K562 (cell line): Measurements from ENCODE around the gene HSPB7. TPM values are rescaled to one million over a fixed set of nuclear protein-coding genes. Genes with fewer than 3 reads are reported as not detected.

ENCODE experiments used
- ATAC-seq: fragments of 200-7000 bp; cut with Tn5 transposase; 3 replicates; pipeline ENCODE4 v1.9.1; 2020; ENCODE audit warnings: moderate library complexity
- BruUV-seq: library from RNA; stranded (reverse); fragments of 400-500 nt; replicated peaks from 2 replicates; lab custom pipeline; 2021; lab: Mats Ljungman, UMichigan
- CTCF ChIA-PET: fragments of 300-600 bp; formaldehyde crosslinking; extraction: SDS; loops from one replicate; lab custom pipeline; 2021; ENCODE audit warnings: low intra/inter-chr PET ratio; lab: Yijun Ruan, JAX
- POLR2A ChIA-PET: fragments of 300-600, 350-650 bp; sonication (Branson Sonifier 250); formaldehyde crosslinking; extraction: SDS; loops from one replicate; lab custom pipeline; 2021; ENCODE audit warnings: antibody characterized with exemption, inconsistent platforms; lab: Yijun Ruan, JAX
- DNase-seq, 4 experiments: peaks; one replicate each; pipeline versions ENCODE4 v3.0.0 to v3.0.0-alpha.2; 2011 to 2018; ENCODE audit warnings: low spot score in 3 of 4, mixed read lengths in 3 of 4; ENCODE audit errors: extremely low read depth in 1 of 4
- FAIRE-seq: peaks from 2 replicates; lab custom pipeline; 2011; peaks lifted over from hg19 to GRCh38; lab: Jason Lieb, UNC
- H2AFZ ChIP-seq: 2 replicates; pipeline ENCODE4 v1.6.0; 2011; ENCODE audit warnings: low read depth, low read length, control low read depth, inconsistent platforms
- H3K27ac ChIP-seq: fragments of 200-600 bp; 3 replicates; pipeline ENCODE4 v1.8.0; 2011; ENCODE audit warnings: low read depth, mild to moderate bottlenecking, control low read depth, inconsistent platforms, low read length, moderate library complexity, mixed read lengths; ENCODE audit errors: extremely low read depth
- H3K27me3 ChIP-seq, 2 experiments: fragments of 300-600 bp in 1 of 2; 2 replicates in 1 of 2; 3 replicates in 1 of 2; pipeline versions ENCODE4 v1.6.0 to v1.8.0; 2011; ENCODE audit warnings: inconsistent platforms in 2 of 2, low read length in 2 of 2, mild to moderate bottlenecking in 1 of 2, mixed read lengths in 1 of 2, moderate library complexity in 1 of 2; ENCODE audit not compliant: control insufficient read depth in 2 of 2, insufficient read depth in 2 of 2
- H3K36me3 ChIP-seq: fragments of 300-600 bp; 3 replicates; pipeline ENCODE4 v1.8.0; 2011; ENCODE audit warnings: mild to moderate bottlenecking, low read length, inconsistent platforms; ENCODE audit not compliant: control insufficient read depth, insufficient read depth
- H3K4me1 ChIP-seq, 2 experiments: fragments of 200-600 bp in 1 of 2; replicated peaks in 1 of 2; 2 replicates in 1 of 2; 3 replicates in 1 of 2; pipeline versions ENCODE4 v1.5.1 to v1.8.0; 2011; ENCODE audit warnings: inconsistent platforms in 2 of 2, low read length in 2 of 2, mild to moderate bottlenecking in 1 of 2, mixed read lengths in 1 of 2, moderate library complexity in 1 of 2; ENCODE audit not compliant: control insufficient read depth in 2 of 2, insufficient read depth in 2 of 2
- H3K4me2 ChIP-seq: 2 replicates; pipeline ENCODE4 v1.6.1; 2011; ENCODE audit warnings: low read length, control low read depth, inconsistent platforms, mixed read lengths; ENCODE audit not compliant: insufficient read depth
- H3K4me3 ChIP-seq: fragments of 200-600 bp; sonication (generic), shearing (Covaris generic); 2 replicates; pipeline ENCODE4 v1.5.1; 2016; ENCODE audit warnings: control low read depth, inconsistent platforms
- H3K79me2 ChIP-seq: fragments of 200-600 bp; 3 replicates; pipeline ENCODE4 v1.8.0; 2011; ENCODE audit warnings: low read length, inconsistent platforms; ENCODE audit not compliant: control insufficient read depth, insufficient read depth
- H3K9ac ChIP-seq, 2 experiments: 2 replicates each; pipeline versions ENCODE4 v1.6.0 to v1.6.1; 2011; ENCODE audit warnings: low read depth in 2 of 2, low read length in 2 of 2, control low read depth in 1 of 2, inconsistent platforms in 1 of 2, mild to moderate bottlenecking in 1 of 2, mixed read lengths in 1 of 2; ENCODE audit not compliant: insufficient read depth in 1 of 2
- H3K9me1 ChIP-seq: one replicate; pipeline ENCODE4 v1.6.0; 2011; ENCODE audit warnings: inconsistent platforms, mild to moderate bottlenecking, low read length, moderate library complexity; ENCODE audit not compliant: control insufficient read depth, insufficient read depth
- H3K9me3 ChIP-seq: replicated peaks from 2 replicates; pipeline ENCODE4 v1.5.1; 2011; ENCODE audit warnings: low read depth, low read length, inconsistent platforms; ENCODE audit not compliant: control insufficient read depth, insufficient read depth
- H4K20me1 ChIP-seq: replicated peaks from 2 replicates; pipeline ENCODE4 v1.6.1; 2011; ENCODE audit warnings: low read length, inconsistent platforms, mixed read lengths; ENCODE audit not compliant: control insufficient read depth, insufficient read depth
- BCOR ChIP-seq: fragments of 450-650 bp; IDR thresholded peaks from 2 replicates; pipeline ENCODE4 v1.6.1; 2016
- CBX3 ChIP-seq, 2 experiments: IDR thresholded peaks; 1 replicate in 1 of 2; 2 replicates in 1 of 2; pipeline ENCODE4 v1.6.1; 2012; ENCODE audit warnings: inconsistent platforms in 2 of 2, low read length in 2 of 2, borderline replicate concordance in 1 of 2, control low read depth in 1 of 2
- ESRRA ChIP-seq: fragments of 450-650 bp; IDR thresholded peaks from 2 replicates; pipeline ENCODE4 v1.6.1; 2014; ENCODE audit warnings: low read depth, mild to moderate bottlenecking, moderate library complexity, borderline replicate concordance
- HDAC2 ChIP-seq: fragments of 450-650 bp; IDR thresholded peaks from 2 replicates; pipeline ENCODE4 v1.6.1; 2016; ENCODE audit warnings: mild to moderate bottlenecking
- NFIC ChIP-seq: fragments of 450-650 bp; IDR thresholded peaks from 2 replicates; pipeline ENCODE4 v1.6.1; 2017; ENCODE audit warnings: mild to moderate bottlenecking, inconsistent platforms
- NFIX ChIP-seq: fragments of 250-450 bp; sonication (Bioruptor Pico); IDR thresholded peaks from 2 replicates; pipeline ENCODE4 v1.4.0; 2020; ENCODE audit warnings: low read depth, mild to moderate bottlenecking, moderate library complexity
- POLR2H ChIP-seq: IDR thresholded peaks from 2 replicates; pipeline ENCODE4 v1.6.1; 2016; ENCODE audit warnings: missing genetic modification characterization, low read depth, mild to moderate bottlenecking, control low read depth, missing compliant biosample characterization, moderate library complexity
- RBM25 ChIP-seq: fragments of 200-400 bp; formaldehyde crosslinking; IDR thresholded peaks from 2 replicates; pipeline ENCODE4 v1.6.1; 2018; ENCODE audit warnings: low read length, low read depth, moderate library complexity; ENCODE audit not compliant: severe bottlenecking
- RCOR1 ChIP-seq, 2 experiments: IDR thresholded peaks; 2 replicates each; pipeline ENCODE4 v1.6.1; 2012; ENCODE audit warnings: low read depth in 2 of 2, low read length in 2 of 2, borderline replicate concordance in 1 of 2, improper control_type of control experiment in 1 of 2
- SMARCA5 ChIP-seq: fragments of 450-650 bp; IDR thresholded peaks from 2 replicates; pipeline ENCODE4 v1.6.1; 2016
- ZFP36 ChIP-seq: fragments of 150-350 bp; IDR thresholded peaks from 2 replicates; pipeline ENCODE4 v1.6.1; 2018; ENCODE audit warnings: low read length, low read depth; ENCODE audit not compliant: partially characterized antibody
- WGBS: fragments of 100-300 bp; shearing (Covaris generic); methylation state at CpG from one replicate; pipeline ENCODE4 v1.1.6; 2016; ENCODE audit warnings: low coverage, mixed read lengths; ENCODE audit not compliant: insufficient coverage; ENCODE audit errors: missing lambda C conversion rate; 5-methylcytosine and 5-hydroxymethylcytosine counted together
- in situ Hi-C: fragments of 300-500 bp; cut with MboI; formaldehyde crosslinking; loops from 4 replicates; pipeline ENCODE4 v1.15.0; 2018; ENCODE audit warnings: inconsistent platforms, mixed read lengths
- intact Hi-C: fragments of 100-400 bp; cut with micrococcal nuclease; formaldehyde crosslinking; loops from 2 replicates; pipeline ENCODE4 v1.14.2; 2022
- polyA plus RNA-seq, 8 experiments: library from polyadenylated mRNA; depleted of rRNA in 4 of 8; stranded (reverse) in 5 of 8; unstranded in 3 of 8; fragments of >200 nt; fragmentation: Nextera tagmentation in 2 of 8; fragmentation: Illumina TruSeq in 1 of 8; extraction: Ambion mirVana in 2 of 8; extraction: Trizol in 1 of 8; gene quantifications; 2 replicates each; pipeline versions ENCODE4 v1.2.1 to v1.2.3, GENCODE V29; 2011 to 2014; ENCODE audit warnings: inconsistent platforms in 1 of 8, missing spikeins in 1 of 8
- total RNA-seq, 7 experiments: library from RNA; depleted of rRNA in 6 of 7; stranded (reverse); fragments of >200 nt in 6 of 7; fragmentation: Illumina TruSeq in 2 of 7; extraction: Trizol in 2 of 7; gene quantifications; 2 replicates each; pipeline versions ENCODE4 v1.2.1 to v1.2.3, GENCODE V29; 2011 to 2021; ENCODE audit warnings: low replicate concordance in 1 of 7
- TF ChIP-seq, protein P1 (sequence below): fragments of 250-450 bp; sonication (Bioruptor Pico); IDR thresholded peaks from 2 replicates; pipeline ENCODE4 v1.5.0; 2021; ENCODE audit warnings: mild to moderate bottlenecking, borderline replicate concordance
- TF ChIP-seq, protein P2 (sequence below): fragments of 250-450 bp; sonication (Bioruptor Pico); IDR thresholded peaks from 2 replicates; pipeline ENCODE4 v1.4.0; 2020; ENCODE audit warnings: mild to moderate bottlenecking, moderate library complexity, borderline replicate concordance
- TF ChIP-seq, protein P3 (sequence below), 2 experiments: IDR thresholded peaks in 1 of 2; conservative IDR thresholded peaks in 1 of 2; 2 replicates each; pipeline ENCODE4 v1.6.1; 2016; ENCODE audit warnings: low read depth in 2 of 2, mild to moderate bottlenecking in 1 of 2, missing compliant biosample characterization in 1 of 2, missing genetic modification characterization in 1 of 2, moderate library complexity in 1 of 2

Gene HSPB7
- total and polyA plus RNA-seq, 9 of the 15 experiments (the other 6 are each of a cell fraction or from before 2014, with no cell fraction given): 0.05 to 0.19 (median 0.07) TPM; not detected in 6

DNA sequence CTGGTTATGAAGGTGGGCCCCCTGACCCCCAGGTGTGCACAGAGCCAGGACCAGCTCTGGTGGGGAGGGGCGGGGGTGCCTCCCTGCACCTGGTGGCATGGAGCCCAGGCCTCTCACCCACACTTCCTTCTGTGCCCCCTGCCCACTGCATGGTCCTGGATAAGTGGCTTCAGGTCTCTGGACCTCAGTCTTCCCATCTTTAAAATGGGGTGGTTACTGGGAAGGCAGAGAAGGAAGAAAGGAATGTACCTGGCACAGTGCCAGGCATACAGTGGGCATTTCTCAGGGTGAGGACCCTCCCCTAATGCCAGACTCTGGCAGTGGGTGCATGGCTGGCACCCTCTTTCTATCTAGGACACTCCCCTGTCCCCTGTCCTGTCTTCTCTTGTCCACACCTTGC is 11.4 kb upstream of the HSPB7 start:
- H3K4me3 ChIP-seq: no peak overlapping the region
- H3K36me3 ChIP-seq: no peaks in the 10 kb centered on the region
- ChIA-PET POLR2A (no interaction called here), CTCF (no interaction called here)
- in situ Hi-C loops: no loop called here
- DNase-seq (no peak), ATAC-seq (no peak), FAIRE-seq (no peak)
- no peaks in the 10 kb centered on the region for H4K20me1 ChIP-seq
- H3K4me2 ChIP-seq: no peak overlapping the region
- H3K9ac ChIP-seq: no peak overlapping the region
- H3K9me1 ChIP-seq: no peaks in the 10 kb centered on the region
- intact Hi-C loops: no loop called here
- no peaks in the 10 kb centered on the region for H3K9me3 ChIP-seq
- no TSS peak for BruUV-seq
- peaks cover 12 to 52% of the 10 kb centered on the region in 2 experiments; a peak in 4 of 5 replicates for H3K4me1 ChIP-seq
- no peak overlapping the region for H3K27ac ChIP-seq
- no peaks in the 10 kb centered on the region for H3K79me2 ChIP-seq
- peaks cover 0 to 9% of the 10 kb centered on the region in 2 experiments; a peak in 1 of 5 replicates for H3K27me3 ChIP-seq
- 33% methylated on average over 1 of the region's 1 CpG for WGBS
- H2AFZ ChIP-seq: no peak overlapping the region
- TF ChIP-seq ESRRA (0 out of 2 replicates have a peak, but pooled peaks have one; percentile 27), POLR2H (tag) (no peak), NFIC (peak; percentile 98), CBX3 (IDR thresholded peaks at IDR 0.05; ENCODE audit: borderline replicate concordance in 1 of 2, low read length in 2 of 2) (0 out of 3 replicates have a peak, but pooled peaks of 1 of the 2 experiments have one; percentile 28), RCOR1 (IDR thresholded peaks at IDR 0.05; ENCODE audit: borderline replicate concordance in 1 of 2, low read depth in 2 of 2, low read length in 2 of 2) (peak in 1 of 2 experiments; percentile 48; a peak in 2 of 4 replicates), RBM25 (peak; percentile 88), BCOR (peak; percentile 92), HDAC2 (0 out of 2 replicates have a peak, but pooled peaks have one; percentile 45), ZFP36 (no peak), SMARCA5 (peak; percentile 83), NFIX (CRISPR knock-in tag) (peak; percentile 86)
- TF ChIP-seq, protein P1, sequence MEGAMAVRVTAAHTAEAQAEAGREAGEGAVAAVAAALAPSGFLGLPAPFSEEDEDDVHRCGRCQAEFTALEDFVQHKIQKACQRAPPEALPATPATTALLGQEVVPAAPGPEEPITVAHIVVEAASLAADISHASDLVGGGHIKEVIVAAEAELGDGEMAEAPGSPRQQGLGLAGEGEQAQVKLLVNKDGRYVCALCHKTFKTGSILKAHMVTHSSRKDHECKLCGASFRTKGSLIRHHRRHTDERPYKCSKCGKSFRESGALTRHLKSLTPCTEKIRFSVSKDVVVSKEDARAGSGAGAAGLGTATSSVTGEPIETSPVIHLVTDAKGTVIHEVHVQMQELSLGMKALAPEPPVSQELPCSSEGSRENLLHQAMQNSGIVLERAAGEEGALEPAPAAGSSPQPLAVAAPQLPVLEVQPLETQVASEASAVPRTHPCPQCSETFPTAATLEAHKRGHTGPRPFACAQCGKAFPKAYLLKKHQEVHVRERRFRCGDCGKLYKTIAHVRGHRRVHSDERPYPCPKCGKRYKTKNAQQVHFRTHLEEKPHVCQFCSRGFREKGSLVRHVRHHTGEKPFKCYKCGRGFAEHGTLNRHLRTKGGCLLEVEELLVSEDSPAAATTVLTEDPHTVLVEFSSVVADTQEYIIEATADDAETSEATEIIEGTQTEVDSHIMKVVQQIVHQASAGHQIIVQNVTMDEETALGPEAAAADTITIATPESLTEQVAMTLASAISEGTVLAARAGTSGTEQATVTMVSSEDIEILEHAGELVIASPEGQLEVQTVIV (CRISPR knock-in tag): no peak
- TF ChIP-seq, protein P2, sequence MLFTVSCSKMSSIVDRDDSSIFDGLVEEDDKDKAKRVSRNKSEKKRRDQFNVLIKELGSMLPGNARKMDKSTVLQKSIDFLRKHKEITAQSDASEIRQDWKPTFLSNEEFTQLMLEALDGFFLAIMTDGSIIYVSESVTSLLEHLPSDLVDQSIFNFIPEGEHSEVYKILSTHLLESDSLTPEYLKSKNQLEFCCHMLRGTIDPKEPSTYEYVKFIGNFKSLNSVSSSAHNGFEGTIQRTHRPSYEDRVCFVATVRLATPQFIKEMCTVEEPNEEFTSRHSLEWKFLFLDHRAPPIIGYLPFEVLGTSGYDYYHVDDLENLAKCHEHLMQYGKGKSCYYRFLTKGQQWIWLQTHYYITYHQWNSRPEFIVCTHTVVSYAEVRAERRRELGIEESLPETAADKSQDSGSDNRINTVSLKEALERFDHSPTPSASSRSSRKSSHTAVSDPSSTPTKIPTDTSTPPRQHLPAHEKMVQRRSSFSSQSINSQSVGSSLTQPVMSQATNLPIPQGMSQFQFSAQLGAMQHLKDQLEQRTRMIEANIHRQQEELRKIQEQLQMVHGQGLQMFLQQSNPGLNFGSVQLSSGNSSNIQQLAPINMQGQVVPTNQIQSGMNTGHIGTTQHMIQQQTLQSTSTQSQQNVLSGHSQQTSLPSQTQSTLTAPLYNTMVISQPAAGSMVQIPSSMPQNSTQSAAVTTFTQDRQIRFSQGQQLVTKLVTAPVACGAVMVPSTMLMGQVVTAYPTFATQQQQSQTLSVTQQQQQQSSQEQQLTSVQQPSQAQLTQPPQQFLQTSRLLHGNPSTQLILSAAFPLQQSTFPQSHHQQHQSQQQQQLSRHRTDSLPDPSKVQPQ (CRISPR knock-in tag): no peak
- TF ChIP-seq, protein P3, sequence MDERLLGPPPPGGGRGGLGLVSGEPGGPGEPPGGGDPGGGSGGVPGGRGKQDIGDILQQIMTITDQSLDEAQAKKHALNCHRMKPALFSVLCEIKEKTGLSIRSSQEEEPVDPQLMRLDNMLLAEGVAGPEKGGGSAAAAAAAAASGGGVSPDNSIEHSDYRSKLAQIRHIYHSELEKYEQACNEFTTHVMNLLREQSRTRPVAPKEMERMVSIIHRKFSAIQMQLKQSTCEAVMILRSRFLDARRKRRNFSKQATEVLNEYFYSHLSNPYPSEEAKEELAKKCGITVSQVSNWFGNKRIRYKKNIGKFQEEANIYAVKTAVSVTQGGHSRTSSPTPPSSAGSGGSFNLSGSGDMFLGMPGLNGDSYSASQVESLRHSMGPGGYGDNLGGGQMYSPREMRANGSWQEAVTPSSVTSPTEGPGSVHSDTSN (CRISPR knock-in tag; IDR thresholded peaks at IDR 0.05; ENCODE audit: low read depth): 0 out of 2 replicates have a peak, but pooled peaks have one; percentile 8
- TF ChIP-seq, protein P3 (tag; conservative IDR thresholded peaks at IDR 0.05; ENCODE audit: low read depth): no peak
